Measurements from ENCODE around the gene ASIC5. TPM values are rescaled to one million over a fixed set of nuclear protein-coding genes. Genes with fewer than 3 reads are reported as not detected.

Gene ASIC5
- total RNA-seq, 4 donors from 2014 or later = not detected

DNA sequence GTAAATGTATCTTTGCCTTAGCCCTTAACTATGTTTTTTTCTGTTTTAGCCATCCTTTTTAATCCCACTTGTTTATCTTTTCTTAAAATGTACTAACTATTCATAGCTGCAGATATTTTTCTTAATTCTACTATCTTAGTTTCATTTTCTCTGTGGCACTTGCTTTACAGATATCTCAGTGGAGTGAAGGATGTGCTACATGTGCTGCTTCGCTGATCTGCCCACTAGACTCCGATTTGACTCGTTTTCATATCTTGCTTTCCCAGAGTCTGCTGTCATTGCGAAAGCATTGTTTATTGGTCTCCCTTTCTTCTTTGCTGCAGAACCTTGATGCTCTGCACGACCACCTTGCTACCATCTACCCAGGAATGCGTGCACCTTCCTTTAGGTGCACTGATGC is 76.7 kb downstream of the ASIC5 start:
- intact Hi-C loops (cut with DNase I; ENCODE audit: low total_unique reads) = loop anchor here (5.0 kb wide), 1 partner anchor 347 kb away; no protein-coding TSS in a partner anchor
- H3K9me3 ChIP-seq = no peaks in the 10 kb centered on the region
- TF ChIP-seq, protein P1, sequence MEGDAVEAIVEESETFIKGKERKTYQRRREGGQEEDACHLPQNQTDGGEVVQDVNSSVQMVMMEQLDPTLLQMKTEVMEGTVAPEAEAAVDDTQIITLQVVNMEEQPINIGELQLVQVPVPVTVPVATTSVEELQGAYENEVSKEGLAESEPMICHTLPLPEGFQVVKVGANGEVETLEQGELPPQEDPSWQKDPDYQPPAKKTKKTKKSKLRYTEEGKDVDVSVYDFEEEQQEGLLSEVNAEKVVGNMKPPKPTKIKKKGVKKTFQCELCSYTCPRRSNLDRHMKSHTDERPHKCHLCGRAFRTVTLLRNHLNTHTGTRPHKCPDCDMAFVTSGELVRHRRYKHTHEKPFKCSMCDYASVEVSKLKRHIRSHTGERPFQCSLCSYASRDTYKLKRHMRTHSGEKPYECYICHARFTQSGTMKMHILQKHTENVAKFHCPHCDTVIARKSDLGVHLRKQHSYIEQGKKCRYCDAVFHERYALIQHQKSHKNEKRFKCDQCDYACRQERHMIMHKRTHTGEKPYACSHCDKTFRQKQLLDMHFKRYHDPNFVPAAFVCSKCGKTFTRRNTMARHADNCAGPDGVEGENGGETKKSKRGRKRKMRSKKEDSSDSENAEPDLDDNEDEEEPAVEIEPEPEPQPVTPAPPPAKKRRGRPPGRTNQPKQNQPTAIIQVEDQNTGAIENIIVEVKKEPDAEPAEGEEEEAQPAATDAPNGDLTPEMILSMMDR (IDR thresholded peaks at IDR 0.05) = no peak
- TF ChIP-seq POLR2A (IDR thresholded peaks at IDR 0.05) = no peak
- H3K27me3 ChIP-seq = no peaks in the 10 kb centered on the region
- H3K4me1 ChIP-seq = no peaks in the 10 kb centered on the region
- DNase-seq = no peak
- H3K4me3 ChIP-seq = peak overlapping the region in 1 of 2 donors; percentile 4
- H3K36me3 ChIP-seq = no peaks in the 10 kb centered on the region
- peak overlapping the region in 1 of 2 donors; percentile 0 for H3K27ac ChIP-seq

DNA sequence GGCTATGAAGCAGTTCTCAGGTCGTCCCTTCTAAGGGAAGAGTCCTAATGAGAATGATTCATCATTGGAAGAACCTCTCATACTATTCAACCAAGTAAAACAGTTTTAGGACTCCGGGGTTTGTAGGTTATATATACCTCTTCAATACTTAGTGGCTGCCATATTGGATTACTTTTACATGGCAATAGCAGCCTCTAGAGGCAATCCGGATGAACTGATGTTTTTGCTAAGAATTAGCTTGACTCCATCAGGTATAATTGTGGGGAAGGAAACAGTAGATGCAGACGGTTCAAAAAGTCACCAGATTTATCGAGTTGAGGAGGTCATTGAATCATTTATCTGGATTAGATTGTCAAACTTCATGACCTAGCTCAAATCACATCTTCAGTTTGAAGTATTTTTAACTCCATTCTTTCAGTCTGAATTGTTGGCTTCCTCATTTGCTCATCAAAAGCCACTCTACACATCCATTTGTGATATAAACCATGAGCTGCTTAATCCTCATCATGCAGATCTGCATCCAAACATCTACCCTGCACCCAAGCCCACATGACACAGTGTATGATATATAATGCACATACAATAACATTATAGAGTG is 78.9 kb downstream of the ASIC5 start:
- DNase-seq = no peak
- H3K9me3 ChIP-seq = no peaks in the 10 kb centered on the region
- no peak overlapping the region for H3K4me3 ChIP-seq
- no peak overlapping the region for H3K27ac ChIP-seq
- no peak for TF ChIP-seq POLR2A (IDR thresholded peaks at IDR 0.05)
- TF ChIP-seq, protein P1 (IDR thresholded peaks at IDR 0.05) = peak; percentile 62 to 88 (median 70)
- H3K4me1 ChIP-seq = no peaks in the 10 kb centered on the region
- no peaks in the 10 kb centered on the region for H3K36me3 ChIP-seq
- no peaks in the 10 kb centered on the region for H3K27me3 ChIP-seq
- intact Hi-C loops (cut with DNase I; ENCODE audit: low total_unique reads) = loop anchor here (5.0 kb wide), 1 partner anchor 345 kb away; no protein-coding TSS in a partner anchor

DNA sequence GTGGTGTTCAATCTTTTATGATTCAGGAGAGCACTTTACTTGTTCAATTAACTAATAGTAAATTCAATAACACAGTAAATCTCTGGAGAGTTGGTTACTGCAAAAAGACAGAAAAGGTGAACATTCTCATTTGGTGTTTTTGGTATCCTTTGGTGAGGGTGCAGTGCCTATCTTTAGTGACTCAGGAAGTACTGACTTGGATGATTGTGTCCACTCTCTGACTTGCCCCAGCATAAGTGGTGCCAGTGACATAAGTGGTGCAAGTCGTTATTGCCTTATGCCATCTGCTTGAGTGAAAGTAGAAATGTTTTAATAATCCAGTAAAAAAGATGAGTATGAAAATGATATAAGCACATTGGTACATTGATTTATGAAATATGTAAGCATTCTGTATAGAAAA is 80.2 kb downstream of the ASIC5 start:
- no peaks in the 10 kb centered on the region for H3K9me3 ChIP-seq
- H3K4me3 ChIP-seq = no peak overlapping the region
- TF ChIP-seq, protein P1 (IDR thresholded peaks at IDR 0.05) = no peak
- no peak for TF ChIP-seq POLR2A (IDR thresholded peaks at IDR 0.05)
- H3K27me3 ChIP-seq = no peaks in the 10 kb centered on the region
- no peak for DNase-seq
- no peak overlapping the region for H3K27ac ChIP-seq
- H3K36me3 ChIP-seq = no peaks in the 10 kb centered on the region
- H3K4me1 ChIP-seq = no peaks in the 10 kb centered on the region
- intact Hi-C loops (cut with DNase I; ENCODE audit: low total_unique reads) = loop anchor here (5.0 kb wide), 1 partner anchor 344 kb away; no protein-coding TSS in a partner anchor

DNA sequence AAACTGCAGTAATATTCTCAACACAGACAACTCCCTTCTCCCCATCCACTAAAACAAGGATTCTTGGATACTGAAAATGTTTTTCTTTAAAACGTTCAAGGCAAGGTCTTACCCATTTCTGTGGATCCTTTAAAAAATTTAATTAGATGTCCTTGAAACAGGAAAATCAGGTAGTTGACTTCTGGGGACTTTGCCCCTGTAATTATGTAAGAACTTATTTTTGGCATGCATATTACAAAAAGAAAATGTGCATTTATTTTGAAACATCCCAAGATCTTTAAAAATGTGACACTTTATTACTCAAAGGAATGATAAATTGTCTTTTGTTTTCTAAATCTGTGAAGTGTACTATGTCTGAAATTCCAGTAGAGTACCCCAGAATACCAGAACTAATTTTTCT is 81.4 kb downstream of the ASIC5 start:
- H3K4me1 ChIP-seq = no peaks in the 10 kb centered on the region
- intact Hi-C loops (cut with DNase I; ENCODE audit: low total_unique reads) = loop anchor here (5.0 kb wide), 1 partner anchor 342 kb away; no protein-coding TSS in a partner anchor
- TF ChIP-seq, protein P1 (IDR thresholded peaks at IDR 0.05) = no peak
- no peak for TF ChIP-seq POLR2A (IDR thresholded peaks at IDR 0.05)
- no peak overlapping the region for H3K4me3 ChIP-seq
- H3K36me3 ChIP-seq = no peaks in the 10 kb centered on the region
- no peak overlapping the region for H3K27ac ChIP-seq
- DNase-seq = no peak
- H3K27me3 ChIP-seq = no peaks in the 10 kb centered on the region
- H3K9me3 ChIP-seq = no peaks in the 10 kb centered on the region

DNA sequence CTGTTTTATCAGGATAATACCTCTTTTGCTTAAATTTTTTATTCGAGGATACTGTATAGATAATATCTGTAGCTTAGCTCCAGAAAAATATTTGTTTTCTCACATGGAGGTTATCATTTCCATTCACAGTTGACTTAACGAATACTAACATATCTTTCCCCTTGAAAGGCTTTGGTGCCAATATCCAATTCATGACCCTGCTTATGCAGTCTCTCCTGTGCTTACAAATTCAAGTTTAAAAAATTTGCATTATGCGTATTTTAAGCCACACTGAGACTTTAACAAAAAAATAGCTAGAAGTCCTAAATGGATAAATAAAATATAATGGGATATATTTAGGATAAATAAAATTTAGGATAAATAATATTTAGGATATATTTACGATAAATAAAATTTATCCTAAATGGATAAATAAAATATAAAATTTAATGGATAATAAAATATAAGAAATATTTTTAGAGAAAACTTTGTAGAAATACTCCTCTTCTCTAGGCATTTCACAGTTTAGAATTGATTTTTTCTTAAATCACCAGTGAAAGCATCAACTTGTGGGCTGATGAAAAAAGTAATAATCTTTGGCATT is 84.7 kb downstream of the ASIC5 start:
- Histone ChIP-seq H3K27me3 (no peaks in the 10 kb centered on the region), H3K27ac (no peak overlapping the region), H3K4me1 (no peaks in the 10 kb centered on the region), H3K36me3 (no peaks in the 10 kb centered on the region), H3K9me3 (no peaks in the 10 kb centered on the region), H3K4me3 (no peak overlapping the region)
- TF ChIP-seq POLR2A (IDR thresholded peaks at IDR 0.05) = no peak
- TF ChIP-seq, protein P1 (IDR thresholded peaks at IDR 0.05) = no peak
- no peak for DNase-seq
- intact Hi-C loops (cut with DNase I; ENCODE audit: low total_unique reads) = no loop called here
